GM10847 (cell line): ENCODE results near the gene RALGAPA2.

Experiments
- POLR2A ChIP-seq: IDR thresholded peaks from 2 replicates; pipeline ENCODE4 v1.6.1; 2011; ENCODE audit not compliant: insufficient read length; ENCODE audit errors: extremely low read depth

The RALGAPA2 gene

GRCh38 chr20:20637998-20638725 lies 74.3 kb downstream of the RALGAPA2 start:
- no peak for TF ChIP-seq POLR2A

- TF ChIP-seq POLR2A: no peak
Observed at GRCh38 chr20:20635006-20635405, 77.4 kb downstream of the RALGAPA2 start.

GRCh38 chr20:20632644-20633043 lies 79.8 kb downstream of the RALGAPA2 start:
- no peak for TF ChIP-seq POLR2A

GRCh38 chr20:20630551-20630950 lies 81.9 kb downstream of the RALGAPA2 start:
- TF ChIP-seq POLR2A: no peak

- TF ChIP-seq POLR2A: no peak
Observed at GRCh38 chr20:20629556-20630188, 82.8 kb downstream of the RALGAPA2 start.

- TF ChIP-seq POLR2A: no peak
Observed at GRCh38 chr20:20628314-20628713, 84.1 kb downstream of the RALGAPA2 start.

- no peak for TF ChIP-seq POLR2A
Observed at GRCh38 chr20:20627471-20627870, 85.0 kb downstream of the RALGAPA2 start.

GRCh38 chr20:20624914-20625313 lies 87.5 kb downstream of the RALGAPA2 start:
- TF ChIP-seq POLR2A: no peak

GRCh38 chr20:20621195-20621594 lies 91.2 kb downstream of the RALGAPA2 start:
- TF ChIP-seq POLR2A: no peak

- TF ChIP-seq POLR2A: no peak
Observed at GRCh38 chr20:20614391-20614790, 98.1 kb downstream of the RALGAPA2 start.

- no peak for TF ChIP-seq POLR2A
Observed at GRCh38 chr20:20612251-20612650, 100.2 kb downstream of the RALGAPA2 start.

- no peak for TF ChIP-seq POLR2A
Observed at GRCh38 chr20:20611167-20611566, 101.3 kb downstream of the RALGAPA2 start.

GRCh38 chr20:20609522-20609921 lies 102.9 kb downstream of the RALGAPA2 start:
- TF ChIP-seq POLR2A: no peak

GRCh38 chr20:20608641-20609040 lies 103.8 kb downstream of the RALGAPA2 start:
- no peak for TF ChIP-seq POLR2A

GRCh38 chr20:20608041-20608440 lies 104.4 kb downstream of the RALGAPA2 start:
- TF ChIP-seq POLR2A: no peak

GRCh38 chr20:20606881-20607280 lies 105.6 kb downstream of the RALGAPA2 start:
- TF ChIP-seq POLR2A: no peak

GRCh38 chr20:20606050-20606449 lies 106.4 kb downstream of the RALGAPA2 start:
- TF ChIP-seq POLR2A: no peak
